Neural progenitor cell (in vitro differentiated cells): ENCODE results near the gene PPP6R3. TPM values are rescaled to one million over a fixed set of nuclear protein-coding genes. Genes with fewer than 3 reads are reported as not detected.

Experiments
- DNase-seq: peaks from one replicate; pipeline ENCODE4 v3.0.0-alpha.2; 2016; ENCODE audit warnings: low spot score
- H2AFZ ChIP-seq: fragments of 200-600 bp; sonication (generic); replicated peaks from 2 replicates; pipeline ENCODE4 v1.6.1; 2016; ENCODE audit warnings: antibody characterized with exemption
- H3F3A ChIP-seq: fragments of 200-600 bp; sonication (generic); 2 replicates; pipeline ENCODE4 v1.6.1; 2016; ENCODE audit warnings: antibody characterized with exemption, low read depth
- H3K27ac ChIP-seq: fragments of 200-600 bp; sonication (generic); 2 replicates; pipeline ENCODE4 v1.5.1; 2016; ENCODE audit warnings: mild to moderate bottlenecking
- H3K27me3 ChIP-seq: fragments of 200-600 bp; sonication (generic); 2 replicates; pipeline ENCODE4 v1.6.1; 2016; ENCODE audit warnings: mild to moderate bottlenecking, moderate library complexity
- H3K36me3 ChIP-seq: fragments of 200-600 bp; sonication (generic); 2 replicates; pipeline ENCODE4 v1.5.1; 2016
- H3K4me1 ChIP-seq: fragments of 200-600 bp; sonication (generic); 2 replicates; pipeline ENCODE4 v1.6.1; 2016; ENCODE audit warnings: mixed run types
- H3K4me2 ChIP-seq: fragments of 200-600 bp; sonication (generic); 2 replicates; pipeline ENCODE4 v1.6.1; 2016
- H3K4me3 ChIP-seq: fragments of 200-600 bp; sonication (generic); 2 replicates; pipeline ENCODE4 v1.5.1; 2016
- H3K79me2 ChIP-seq: fragments of 200-600 bp; sonication (generic); 2 replicates; pipeline ENCODE4 v1.6.1; 2016; ENCODE audit warnings: low read depth
- H3K9ac ChIP-seq: fragments of 200-600 bp; sonication (generic); 2 replicates; pipeline ENCODE4 v1.6.1; 2016
- H3K9me3 ChIP-seq: fragments of 200-600 bp; sonication (generic); 2 replicates; pipeline ENCODE4 v1.5.1; 2016; ENCODE audit warnings: low read depth
- H4K20me1 ChIP-seq: fragments of 200-600 bp; sonication (generic); 2 replicates; pipeline ENCODE4 v1.6.1; 2016; ENCODE audit warnings: low read depth
- H3K27ac Mint-ChIP-seq: 3 replicates; pipeline ENCODE4 v1.8.0; 2021; ENCODE audit warnings: mixed read lengths
- H3K27me3 Mint-ChIP-seq: 2 replicates; pipeline ENCODE4 v1.8.0; 2022; ENCODE audit warnings: low read depth, mild to moderate bottlenecking, inconsistent platforms, moderate library complexity, mixed read lengths; ENCODE audit not compliant: insufficient read depth
- H3K36me3 Mint-ChIP-seq: 3 replicates; pipeline ENCODE4 v1.8.0; 2021; ENCODE audit warnings: mixed read lengths
- H3K4me1 Mint-ChIP-seq: 3 replicates; pipeline ENCODE4 v1.8.0; 2021; ENCODE audit warnings: mixed read lengths
- H3K4me3 Mint-ChIP-seq: 3 replicates; pipeline ENCODE4 v1.8.0; 2021; ENCODE audit warnings: mild to moderate bottlenecking, moderate library complexity, mixed read lengths
- H3K9me3 Mint-ChIP-seq: 3 replicates; pipeline ENCODE4 v1.8.0; 2020; ENCODE audit warnings: mixed read lengths
- EZH2 ChIP-seq: fragments of 200-600 bp; sonication (generic); IDR thresholded peaks from 2 replicates; pipeline ENCODE4 v1.6.1; 2017; ENCODE audit warnings: antibody characterized with exemption, mild to moderate bottlenecking, moderate library complexity
- EZH2phosphoT487 ChIP-seq: fragments of 200-600 bp; sonication (generic); IDR thresholded peaks from 2 replicates; pipeline ENCODE4 v1.6.1; 2017; ENCODE audit warnings: antibody characterized with exemption
- small RNA-seq: library from RNA; depleted of rRNA; stranded (forward); fragments of <200 nt; gene quantifications from one replicate; pipeline ENCODE3, GENCODE V24; 2015
- total RNA-seq: library from RNA; depleted of rRNA; stranded (reverse); fragments of >200 nt; gene quantifications from 2 replicates; pipeline ENCODE4 v1.2.3, GENCODE V29; 2015; ENCODE audit warnings: low replicate concordance
- TF ChIP-seq, protein P1 (sequence below): fragments of 200-600 bp; sonication (generic); IDR thresholded peaks from 2 replicates; pipeline ENCODE4 v1.5.1; 2017; ENCODE audit warnings: antibody characterized with exemption, mild to moderate bottlenecking

Gene PPP6R3
- total RNA-seq, 1 donor from 2014 or later = 197 TPM

DNA sequence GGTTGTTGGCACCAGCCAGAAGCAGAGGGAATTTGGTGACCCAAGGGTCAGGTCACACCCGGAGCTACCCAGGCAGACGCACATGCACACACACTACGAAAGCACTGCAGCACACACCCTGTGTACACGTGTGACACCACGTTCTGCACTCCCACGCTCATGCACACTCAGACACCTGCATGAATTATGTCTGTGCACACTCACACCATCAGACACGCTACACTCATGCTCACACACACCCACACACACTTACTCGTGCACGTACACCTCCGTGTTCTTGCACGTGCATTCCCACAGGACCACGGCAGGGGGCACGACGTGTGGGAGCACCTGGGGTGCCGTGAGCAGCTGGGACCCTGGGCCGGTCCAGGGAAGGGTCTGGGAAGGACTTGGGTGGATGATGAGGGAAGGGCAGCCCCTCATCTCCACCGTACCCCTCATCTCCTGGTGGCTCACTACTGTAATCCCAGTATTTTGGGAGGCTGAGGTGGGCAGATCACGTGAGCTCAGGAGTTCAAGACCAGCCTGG lies 203.0 kb downstream of the PPP6R3 start:
- Mint-ChIP-seq H3K27ac (no peak overlapping the region), H3K36me3 (no peaks in the 10 kb centered on the region), H3K27me3 (peaks cover 8% of the 10 kb centered on the region), H3K4me1 (peaks cover 10% of the 10 kb centered on the region), H3K9me3 (no peaks in the 10 kb centered on the region), H3K4me3 (no peak overlapping the region)
- H2AFZ ChIP-seq = no peak overlapping the region
- no peaks in the 10 kb centered on the region for H3K27me3 ChIP-seq
- TF ChIP-seq EZH2 (no peak), EZH2phosphoT487 (no peak)
- TF ChIP-seq, protein P1, sequence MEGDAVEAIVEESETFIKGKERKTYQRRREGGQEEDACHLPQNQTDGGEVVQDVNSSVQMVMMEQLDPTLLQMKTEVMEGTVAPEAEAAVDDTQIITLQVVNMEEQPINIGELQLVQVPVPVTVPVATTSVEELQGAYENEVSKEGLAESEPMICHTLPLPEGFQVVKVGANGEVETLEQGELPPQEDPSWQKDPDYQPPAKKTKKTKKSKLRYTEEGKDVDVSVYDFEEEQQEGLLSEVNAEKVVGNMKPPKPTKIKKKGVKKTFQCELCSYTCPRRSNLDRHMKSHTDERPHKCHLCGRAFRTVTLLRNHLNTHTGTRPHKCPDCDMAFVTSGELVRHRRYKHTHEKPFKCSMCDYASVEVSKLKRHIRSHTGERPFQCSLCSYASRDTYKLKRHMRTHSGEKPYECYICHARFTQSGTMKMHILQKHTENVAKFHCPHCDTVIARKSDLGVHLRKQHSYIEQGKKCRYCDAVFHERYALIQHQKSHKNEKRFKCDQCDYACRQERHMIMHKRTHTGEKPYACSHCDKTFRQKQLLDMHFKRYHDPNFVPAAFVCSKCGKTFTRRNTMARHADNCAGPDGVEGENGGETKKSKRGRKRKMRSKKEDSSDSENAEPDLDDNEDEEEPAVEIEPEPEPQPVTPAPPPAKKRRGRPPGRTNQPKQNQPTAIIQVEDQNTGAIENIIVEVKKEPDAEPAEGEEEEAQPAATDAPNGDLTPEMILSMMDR = no peak
- H3K4me3 ChIP-seq = no peak overlapping the region
- DNase-seq = no peak
- H3K4me2 ChIP-seq = no peak overlapping the region
- no peak overlapping the region for H3K9ac ChIP-seq
- no peak overlapping the region for H3K27ac ChIP-seq
- no peaks in the 10 kb centered on the region for H3K79me2 ChIP-seq
- no peaks in the 10 kb centered on the region for H3K4me1 ChIP-seq
- no peaks in the 10 kb centered on the region for H3F3A ChIP-seq
- no peaks in the 10 kb centered on the region for H3K36me3 ChIP-seq
- no peaks in the 10 kb centered on the region for H3K9me3 ChIP-seq
- H4K20me1 ChIP-seq = no peaks in the 10 kb centered on the region

DNA sequence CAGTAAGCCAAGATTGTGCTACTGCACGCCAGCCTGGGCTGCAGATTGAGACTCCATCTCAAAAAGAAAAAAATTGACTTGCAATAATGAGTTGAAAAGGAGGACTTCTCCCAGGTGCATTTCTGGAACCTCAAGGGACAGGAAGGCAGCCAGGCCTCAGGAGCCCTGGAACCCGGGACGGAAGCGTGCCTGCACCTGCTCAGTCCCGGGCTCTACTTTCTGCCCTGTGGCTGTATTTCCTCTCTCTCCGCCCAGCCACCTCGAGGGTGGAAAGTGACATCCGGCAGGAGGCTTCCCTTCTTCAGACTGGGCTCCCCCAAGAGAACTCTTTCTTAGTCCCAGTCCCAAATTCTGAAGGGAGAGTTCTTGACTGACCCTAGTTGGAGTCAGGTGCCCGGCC lies 203.6 kb downstream of the PPP6R3 start:
- H3K4me3 Mint-ChIP-seq = no peak overlapping the region
- no peak overlapping the region for H3K27ac ChIP-seq
- H3K4me1 ChIP-seq = no peaks in the 10 kb centered on the region
- no peak overlapping the region for H3K4me2 ChIP-seq
- H3F3A ChIP-seq = no peaks in the 10 kb centered on the region
- H3K4me1 Mint-ChIP-seq = peaks cover 4% of the 10 kb centered on the region
- no peak for DNase-seq
- H3K36me3 Mint-ChIP-seq = no peaks in the 10 kb centered on the region
- no peak overlapping the region for H2AFZ ChIP-seq
- no peaks in the 10 kb centered on the region for H3K9me3 ChIP-seq
- peaks cover 7% of the 10 kb centered on the region for H3K27me3 Mint-ChIP-seq
- no peaks in the 10 kb centered on the region for H3K79me2 ChIP-seq
- no peak overlapping the region for H3K4me3 ChIP-seq
- no peak for TF ChIP-seq EZH2
- TF ChIP-seq EZH2phosphoT487 = no peak
- TF ChIP-seq, protein P1 = no peak
- no peaks in the 10 kb centered on the region for H3K36me3 ChIP-seq
- no peaks in the 10 kb centered on the region for H4K20me1 ChIP-seq
- no peak overlapping the region for H3K27ac Mint-ChIP-seq
- H3K9ac ChIP-seq = no peak overlapping the region
- H3K27me3 ChIP-seq = no peaks in the 10 kb centered on the region
- H3K9me3 Mint-ChIP-seq = no peaks in the 10 kb centered on the region

DNA sequence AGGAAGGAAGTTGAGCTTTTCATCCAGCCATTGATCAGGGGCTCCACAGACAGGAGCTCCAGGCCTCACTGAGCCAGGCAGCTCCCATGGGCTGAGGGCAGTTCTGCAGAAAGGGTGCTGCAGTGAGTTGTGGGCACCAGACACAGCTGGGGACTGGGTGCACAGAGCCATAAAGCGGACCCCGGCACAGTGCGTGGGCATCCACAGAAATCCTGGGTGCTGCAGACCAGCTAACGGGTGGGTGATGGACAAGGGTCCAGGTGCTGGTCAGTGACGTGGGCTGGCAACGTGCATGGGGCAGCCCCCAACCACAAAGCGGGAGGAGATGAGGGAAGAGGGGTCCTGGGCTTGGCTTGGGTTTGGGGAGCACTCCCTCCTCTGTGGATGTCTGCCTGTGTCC lies 204.4 kb downstream of the PPP6R3 start:
- H3K4me1 ChIP-seq = no peaks in the 10 kb centered on the region
- no peaks in the 10 kb centered on the region for H3K9me3 ChIP-seq
- Mint-ChIP-seq H3K9me3 (no peaks in the 10 kb centered on the region), H3K36me3 (no peaks in the 10 kb centered on the region), H3K4me1 (peaks cover 2% of the 10 kb centered on the region), H3K27me3 (peaks cover 7% of the 10 kb centered on the region), H3K27ac (no peak overlapping the region), H3K4me3 (no peak overlapping the region)
- no peaks in the 10 kb centered on the region for H3K27me3 ChIP-seq
- H2AFZ ChIP-seq = no peak overlapping the region
- H3F3A ChIP-seq = no peaks in the 10 kb centered on the region
- no peak overlapping the region for H3K9ac ChIP-seq
- no peaks in the 10 kb centered on the region for H3K79me2 ChIP-seq
- no peak for DNase-seq
- no peak overlapping the region for H3K27ac ChIP-seq
- no peak overlapping the region for H3K4me2 ChIP-seq
- no peaks in the 10 kb centered on the region for H3K36me3 ChIP-seq
- H3K4me3 ChIP-seq = no peak overlapping the region
- H4K20me1 ChIP-seq = no peaks in the 10 kb centered on the region
- TF ChIP-seq EZH2phosphoT487 = no peak
- TF ChIP-seq, protein P1 = no peak
- TF ChIP-seq EZH2 = no peak

Small RNA genes lying within 50 kb of the gene (small RNA-seq; reads per million reads assigned to genes)
- not detected for gene NDUFA3P2

Other genes starting within 250 kb of the PPP6R3 start
- gene KMT5B, start 247.5 kb upstream of the PPP6R3 start, total RNA-seq = 48.3 and 62.4 TPM in 2 replicates
- 9.7 and 19.9 TPM in 2 replicates for gene C11orf24, start 188.8 kb upstream of the PPP6R3 start, total RNA-seq
- gene LRP5, start 148.2 kb upstream of the PPP6R3 start, total RNA-seq = 7.3 and 24.0 TPM in 2 replicates
- gene GAL, start 223.8 kb downstream of the PPP6R3 start, total RNA-seq = 1.7 TPM in 1 of 2 replicates, not detected in the other